Lower lobe of right lung (tissue), 2 donors: ENCODE results near the gene HDAC9. TPM values are rescaled to one million over a fixed set of nuclear protein-coding genes. Genes with fewer than 3 reads are reported as not detected.

Experiments used
- ATAC-seq, 2 donors: fragments of 200-7000 bp; cut with Tn5 transposase; one replicate each; pipeline ENCODE4 v1.9.1; 2020 to 2022; ENCODE audit warnings: mild to moderate bottlenecking in 2 of 2, moderate library complexity in 2 of 2
- DNase-seq: peaks from one replicate; pipeline ENCODE4 v3.0.0-alpha.2; 2020
- H3K27ac ChIP-seq: fragments of 200-600 bp; one replicate; pipeline ENCODE4 v1.8.0; 2022
- H3K27me3 ChIP-seq: fragments of 200-600 bp; one replicate; pipeline ENCODE4 v1.8.0; 2022; ENCODE audit warnings: low read depth
- H3K36me3 ChIP-seq: fragments of 200-600 bp; one replicate; pipeline ENCODE4 v1.8.0; 2022; ENCODE audit warnings: mild to moderate bottlenecking
- H3K4me1 ChIP-seq: fragments of 200-600 bp; one replicate; pipeline ENCODE4 v1.8.0; 2022
- H3K4me3 ChIP-seq: fragments of 200-600 bp; one replicate; pipeline ENCODE4 v1.8.0; 2022; ENCODE audit warnings: mild to moderate bottlenecking
- H3K9me3 ChIP-seq: fragments of 200-600 bp; one replicate; pipeline ENCODE4 v1.8.0; 2022
- CTCF ChIP-seq: fragments of 200-600 bp; IDR thresholded peaks from one replicate; pipeline ENCODE4 v1.8.0; 2022; ENCODE audit warnings: antibody characterized with exemption, mild to moderate bottlenecking
- intact Hi-C: fragments of 100-400 bp; cut with DNase I; formaldehyde crosslinking; loops from one replicate; pipeline ENCODE4 v1.11.0; 2022
- total RNA-seq: library from RNA; stranded (reverse); fragmentation: NEBNext Ultra II Directional; extraction: Animal tissue kit (Norgen Biotek cat#: 25700); gene quantifications from one replicate; pipeline ENCODE4 v1.2.1, GENCODE V29; 2021
- donor health status: DM: no; HTN: yes; CAD: no; lungs with severe emphysema.

The HDAC9 gene
- total RNA-seq, 1 donor from 2014 or later = 14.3 TPM

GRCh38 chr7:18796216-18796615 is 300.7 kb downstream of the HDAC9 start:
- Histone ChIP-seq H3K27me3 (no peaks in the 10 kb centered on the region), H3K4me1 (no peaks in the 10 kb centered on the region), H3K4me3 (no peak overlapping the region), H3K27ac (no peak overlapping the region), H3K36me3 (no peaks in the 10 kb centered on the region), H3K9me3 (no peaks in the 10 kb centered on the region)
- ATAC-seq (no peak), DNase-seq (no peak)
- intact Hi-C loops = no loop called here
- TF ChIP-seq CTCF = no peak

- Histone ChIP-seq H3K4me3 (no peak overlapping the region), H3K9me3 (no peaks in the 10 kb centered on the region), H3K4me1 (no peaks in the 10 kb centered on the region), H3K27me3 (no peaks in the 10 kb centered on the region), H3K36me3 (no peaks in the 10 kb centered on the region), H3K27ac (no peak overlapping the region)
- no peak for TF ChIP-seq CTCF
- no peak for DNase-seq
- no peak for ATAC-seq
- intact Hi-C loops = no loop called here
Observed at GRCh38 chr7:18798088-18798906, 302.7 kb downstream of the HDAC9 start.

- TF ChIP-seq CTCF = no peak
- intact Hi-C loops = no loop called here
- Histone ChIP-seq H3K36me3 (no peaks in the 10 kb centered on the region), H3K4me1 (no peaks in the 10 kb centered on the region), H3K27ac (no peak overlapping the region), H3K9me3 (no peaks in the 10 kb centered on the region), H3K27me3 (no peaks in the 10 kb centered on the region), H3K4me3 (no peak overlapping the region)
- no peak for ATAC-seq
- no peak for DNase-seq
Observed at GRCh38 chr7:18799899-18800298, 304.4 kb downstream of the HDAC9 start.

GRCh38 chr7:18803923-18804322 is 308.4 kb downstream of the HDAC9 start:
- intact Hi-C loops = no loop called here
- H3K27ac ChIP-seq = no peak overlapping the region

GRCh38 chr7:18806177-18806576 is 310.6 kb downstream of the HDAC9 start:
- no peak for DNase-seq

More at GRCh38 chr7:18803923-18804322, 308.4 kb downstream of the HDAC9 start:
- Histone ChIP-seq H3K27me3 (no peaks in the 10 kb centered on the region), H3K4me3 (no peak overlapping the region), H3K36me3 (no peaks in the 10 kb centered on the region), H3K9me3 (no peaks in the 10 kb centered on the region), H3K4me1 (no peaks in the 10 kb centered on the region)
- no peak for ATAC-seq
- TF ChIP-seq CTCF = no peak
- DNase-seq = no peak

More at GRCh38 chr7:18806177-18806576, 310.6 kb downstream of the HDAC9 start:
- TF ChIP-seq CTCF = no peak
- H3K27me3 ChIP-seq = no peaks in the 10 kb centered on the region
- intact Hi-C loops = no loop called here
- no peak for ATAC-seq
- no peaks in the 10 kb centered on the region for H3K36me3 ChIP-seq
- no peak overlapping the region for H3K4me3 ChIP-seq
- H3K27ac ChIP-seq = no peak overlapping the region
- H3K4me1 ChIP-seq = no peaks in the 10 kb centered on the region
- no peaks in the 10 kb centered on the region for H3K9me3 ChIP-seq
